Measurements from ENCODE around the gene VPS16. TPM values are rescaled to one million over a fixed set of nuclear protein-coding genes. Genes with fewer than 3 reads are reported as not detected.

Gene VPS16
- total RNA-seq, 1 experiment from 2014 or later: 22.2 TPM

- TF ChIP-seq, protein P1, sequence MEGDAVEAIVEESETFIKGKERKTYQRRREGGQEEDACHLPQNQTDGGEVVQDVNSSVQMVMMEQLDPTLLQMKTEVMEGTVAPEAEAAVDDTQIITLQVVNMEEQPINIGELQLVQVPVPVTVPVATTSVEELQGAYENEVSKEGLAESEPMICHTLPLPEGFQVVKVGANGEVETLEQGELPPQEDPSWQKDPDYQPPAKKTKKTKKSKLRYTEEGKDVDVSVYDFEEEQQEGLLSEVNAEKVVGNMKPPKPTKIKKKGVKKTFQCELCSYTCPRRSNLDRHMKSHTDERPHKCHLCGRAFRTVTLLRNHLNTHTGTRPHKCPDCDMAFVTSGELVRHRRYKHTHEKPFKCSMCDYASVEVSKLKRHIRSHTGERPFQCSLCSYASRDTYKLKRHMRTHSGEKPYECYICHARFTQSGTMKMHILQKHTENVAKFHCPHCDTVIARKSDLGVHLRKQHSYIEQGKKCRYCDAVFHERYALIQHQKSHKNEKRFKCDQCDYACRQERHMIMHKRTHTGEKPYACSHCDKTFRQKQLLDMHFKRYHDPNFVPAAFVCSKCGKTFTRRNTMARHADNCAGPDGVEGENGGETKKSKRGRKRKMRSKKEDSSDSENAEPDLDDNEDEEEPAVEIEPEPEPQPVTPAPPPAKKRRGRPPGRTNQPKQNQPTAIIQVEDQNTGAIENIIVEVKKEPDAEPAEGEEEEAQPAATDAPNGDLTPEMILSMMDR (IDR thresholded peaks at IDR 0.05; ENCODE audit: unreplicated experiment): no peak
- Mint-ChIP-seq H3K36me3 (ENCODE audit: insufficient read depth, unreplicated experiment) (no peaks in the 10 kb centered on the region), H3K4me1 (ENCODE audit: low read depth, unreplicated experiment) (peaks cover 9% of the 10 kb centered on the region), H3K27ac (ENCODE audit: unreplicated experiment) (no peak overlapping the region), H3K9me3 (ENCODE audit: low read depth, unreplicated experiment) (no peaks in the 10 kb centered on the region), H3K27me3 (ENCODE audit: unreplicated experiment) (no peaks in the 10 kb centered on the region), H3K4me3 (ENCODE audit: low read depth, unreplicated experiment) (no peak overlapping the region)
- BruUV-seq (replicated peaks): no TSS peak
- DNase-seq: no peak
- CTCF ChIA-PET: interaction anchor here (0.6 to 0.7 kb wide), 2 partner anchors 178 to 364 kb away, joined by 3 to 7 read pairs; no protein-coding TSS in a partner anchor
- intact Hi-C loops (cut with micrococcal nuclease; ENCODE audit: unreplicated experiment): no loop called here
Measured at GRCh38 chr20:2909953-2910352, 69.4 kb downstream of the VPS16 start.

DNA sequence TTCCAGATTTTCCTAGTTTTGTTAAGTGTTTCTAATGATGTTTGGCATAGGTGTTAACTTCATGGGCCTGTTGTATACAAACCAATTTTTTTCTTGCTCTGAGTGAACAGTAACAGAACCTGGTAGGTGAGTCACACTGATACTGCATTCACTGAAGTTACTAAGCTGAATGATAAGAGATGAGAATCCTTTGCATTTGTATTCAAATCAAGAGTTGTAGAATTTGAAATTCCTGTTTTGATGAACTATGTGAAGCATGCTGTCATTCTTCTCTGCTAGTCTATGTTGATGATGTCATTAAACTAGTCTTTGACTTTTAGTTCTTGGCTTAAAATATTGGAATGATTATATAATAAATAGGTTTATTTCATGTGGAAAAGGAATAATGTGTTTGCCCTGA is 70.7 kb downstream of the VPS16 start:
- CTCF ChIA-PET: no interaction called here
- no peaks in the 10 kb centered on the region for H3K9me3 Mint-ChIP-seq (ENCODE audit: low read depth, unreplicated experiment)
- H3K27ac Mint-ChIP-seq (ENCODE audit: unreplicated experiment): no peak overlapping the region
- intact Hi-C loops (cut with micrococcal nuclease; ENCODE audit: unreplicated experiment): no loop called here
- peaks cover 9% of the 10 kb centered on the region for H3K4me1 Mint-ChIP-seq (ENCODE audit: low read depth, unreplicated experiment)
- TF ChIP-seq, protein P1 (IDR thresholded peaks at IDR 0.05; ENCODE audit: unreplicated experiment): no peak
- DNase-seq: no peak
- no peaks in the 10 kb centered on the region for H3K36me3 Mint-ChIP-seq (ENCODE audit: insufficient read depth, unreplicated experiment)
- no peaks in the 10 kb centered on the region for H3K27me3 Mint-ChIP-seq (ENCODE audit: unreplicated experiment)
- no peak overlapping the region for H3K4me3 Mint-ChIP-seq (ENCODE audit: low read depth, unreplicated experiment)
- no TSS peak for BruUV-seq (replicated peaks)

DNA sequence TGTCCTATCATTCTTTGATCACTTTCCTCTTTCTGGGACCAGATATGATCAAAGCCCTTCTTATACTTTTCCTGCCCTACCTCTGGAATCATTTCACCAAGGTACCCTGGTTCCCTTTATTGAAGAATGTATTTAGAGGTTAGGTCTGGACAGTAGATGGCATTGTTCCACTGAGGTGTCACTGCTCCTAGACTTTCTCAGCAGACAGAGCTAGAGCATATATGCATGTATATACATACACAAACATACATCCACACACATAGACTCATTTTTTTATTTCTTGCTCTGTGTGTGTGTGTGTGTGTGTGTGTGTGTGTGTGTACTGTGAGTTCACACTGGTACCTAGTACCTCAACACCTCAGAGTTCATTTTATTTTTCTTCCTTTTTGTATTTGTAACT is 73.6 kb downstream of the VPS16 start:
- Mint-ChIP-seq H3K36me3 (ENCODE audit: insufficient read depth, unreplicated experiment) (no peaks in the 10 kb centered on the region), H3K4me3 (ENCODE audit: low read depth, unreplicated experiment) (no peak overlapping the region), H3K27ac (ENCODE audit: unreplicated experiment) (no peak overlapping the region), H3K4me1 (ENCODE audit: low read depth, unreplicated experiment) (peaks cover 9% of the 10 kb centered on the region), H3K27me3 (ENCODE audit: unreplicated experiment) (no peaks in the 10 kb centered on the region), H3K9me3 (ENCODE audit: low read depth, unreplicated experiment) (peaks cover 2% of the 10 kb centered on the region)
- TF ChIP-seq, protein P1 (IDR thresholded peaks at IDR 0.05; ENCODE audit: unreplicated experiment): no peak
- intact Hi-C loops (cut with micrococcal nuclease; ENCODE audit: unreplicated experiment): no loop called here
- BruUV-seq (replicated peaks): no TSS peak
- peak; percentile 2 for DNase-seq
- CTCF ChIA-PET: no interaction called here

Other genes starting within 250 kb of the VPS16 start
- gene NOP56, start 188.1 kb upstream of the VPS16 start, total RNA-seq (2022): 303 and 310 TPM in 2 replicates
- gene IDH3B, start 176.5 kb upstream of the VPS16 start, total RNA-seq (2022): 73.6 and 74.8 TPM in 2 replicates
- gene EBF4, start 148.0 kb upstream of the VPS16 start, total RNA-seq (2022): 4.3 and 6.6 TPM in 2 replicates
- 0.14 and 0.29 TPM in 2 replicates for gene CPXM1, start 40.1 kb upstream of the VPS16 start, total RNA-seq (2022)
- gene C20orf141, start 25.8 kb upstream of the VPS16 start, total RNA-seq (2022): not detected in 2 replicates
- not detected in 2 replicates for gene TMEM239, start 24.4 kb upstream of the VPS16 start, total RNA-seq (2022)
- 26.9 and 27.1 TPM in 2 replicates for gene PCED1A, start 90 bp upstream of the VPS16 start, total RNA-seq (2022)
- gene PTPRA, start 32.7 kb downstream of the VPS16 start, total RNA-seq (2022): 30.2 and 33.2 TPM in 2 replicates
- 0.50 and 1.7 TPM in 2 replicates for gene GNRH2, start 202.9 kb downstream of the VPS16 start, total RNA-seq (2022)
- gene MRPS26, start 205.3 kb downstream of the VPS16 start, total RNA-seq (2022): 30.7 and 35.6 TPM in 2 replicates
- not detected in 2 replicates for gene OXT, start 230.9 kb downstream of the VPS16 start, total RNA-seq (2022)
- gene AVP, start 244.0 kb downstream of the VPS16 start, total RNA-seq (2022): not detected in 2 replicates